ENCODE measurements around the gene STMN1.

Gene STMN1

DNA sequence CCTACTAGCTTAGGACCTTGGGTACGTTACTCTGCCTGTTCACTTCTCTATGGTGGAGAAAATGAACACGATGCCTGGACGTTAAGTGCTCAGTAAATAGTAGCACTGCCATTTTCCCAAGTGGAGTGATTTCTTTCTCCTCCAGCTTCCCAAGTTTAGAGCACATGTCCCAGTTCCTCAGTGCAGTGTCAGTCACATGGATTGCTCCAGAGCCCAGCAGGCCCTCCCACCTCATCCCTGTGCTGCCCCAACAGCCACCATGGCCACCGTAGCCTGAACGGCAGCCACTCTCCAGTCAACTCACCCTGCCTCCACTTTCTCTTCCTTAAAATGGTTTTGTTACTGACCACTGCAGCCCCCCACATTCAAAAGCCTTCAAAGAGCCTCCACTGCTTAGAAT is 8.5 kb downstream of the STMN1 start:
- FAIRE-seq (no peak), DNase-seq (ENCODE audit: extremely low spot score, insufficient read length, low read depth) (no peak)

DNA sequence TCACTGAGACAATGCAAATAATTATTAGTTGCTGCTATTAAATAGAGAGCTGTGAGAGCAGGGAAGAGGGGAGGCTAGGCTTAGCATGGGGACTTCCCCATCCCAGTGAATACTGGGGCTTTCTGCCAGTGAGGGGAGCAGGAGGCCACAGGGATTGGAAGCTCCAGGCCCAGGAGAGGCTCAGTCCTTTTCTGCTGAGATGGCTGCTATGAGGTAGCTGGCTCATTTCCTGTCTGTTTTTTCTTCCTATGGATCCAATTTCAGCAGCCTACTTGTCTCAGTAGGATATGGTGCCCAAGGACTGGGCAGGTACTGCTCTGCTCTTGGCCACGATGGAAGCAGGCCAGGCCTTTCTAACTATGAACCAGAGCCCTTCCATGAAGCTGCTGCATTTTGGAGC is 10.0 kb downstream of the STMN1 start:
- DNase-seq (ENCODE audit: extremely low spot score, insufficient read length, low read depth) (no peak), FAIRE-seq (no peak)

DNA sequence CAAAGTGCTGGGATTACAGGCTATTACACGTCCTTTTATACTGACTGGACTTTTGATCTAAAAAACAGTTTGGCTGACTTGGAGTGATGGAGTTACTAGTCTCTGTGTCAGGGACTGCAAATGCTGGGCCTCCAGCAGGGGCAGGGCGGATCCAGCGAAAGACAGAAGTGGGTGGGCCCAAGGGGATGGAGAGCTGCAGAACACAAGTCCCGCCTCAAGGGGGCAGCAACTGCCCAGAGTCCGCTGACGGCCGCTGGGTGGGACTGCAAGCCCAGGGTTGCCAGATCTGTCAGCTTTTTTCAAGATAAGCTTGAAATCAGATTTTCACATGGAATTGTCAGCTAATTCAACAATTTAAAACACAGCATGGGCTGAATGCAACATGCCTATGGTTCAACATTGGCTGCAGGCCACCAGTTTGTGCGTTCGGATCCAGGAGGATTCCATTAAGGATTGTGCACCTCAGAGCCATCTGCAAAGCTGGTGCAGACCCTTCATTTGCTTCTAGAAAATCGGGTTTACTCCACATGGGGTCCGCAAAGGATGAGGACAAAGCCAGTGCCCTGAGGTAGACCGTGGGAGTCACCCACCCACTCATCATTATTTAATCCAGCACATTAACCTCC is 10.7 kb downstream of the STMN1 start:
- FAIRE-seq (peak; percentile 90), DNase-seq (ENCODE audit: extremely low spot score, insufficient read length, low read depth) (peak; percentile 95)

DNA sequence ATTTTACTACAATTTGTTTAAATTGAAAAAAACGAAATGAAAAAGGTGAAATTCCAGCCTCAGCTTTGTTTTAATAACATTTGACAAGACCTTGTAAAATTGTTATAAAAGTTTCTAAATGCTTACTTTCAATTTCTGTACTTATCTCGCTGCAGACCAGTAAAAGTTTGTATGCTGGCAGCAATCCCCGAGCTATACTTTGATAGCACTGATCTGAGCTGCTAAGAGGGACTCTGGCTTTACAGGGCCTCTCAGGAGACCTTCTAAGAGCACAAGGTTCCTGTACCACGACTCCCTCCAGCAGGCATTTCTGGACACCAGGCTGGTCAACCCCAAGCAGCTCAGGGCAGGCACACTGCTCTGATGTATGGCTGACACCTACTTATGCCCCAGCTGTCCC is 13.1 kb downstream of the STMN1 start:
- FAIRE-seq (no peak), DNase-seq (ENCODE audit: extremely low spot score, insufficient read length, low read depth) (no peak)

DNA sequence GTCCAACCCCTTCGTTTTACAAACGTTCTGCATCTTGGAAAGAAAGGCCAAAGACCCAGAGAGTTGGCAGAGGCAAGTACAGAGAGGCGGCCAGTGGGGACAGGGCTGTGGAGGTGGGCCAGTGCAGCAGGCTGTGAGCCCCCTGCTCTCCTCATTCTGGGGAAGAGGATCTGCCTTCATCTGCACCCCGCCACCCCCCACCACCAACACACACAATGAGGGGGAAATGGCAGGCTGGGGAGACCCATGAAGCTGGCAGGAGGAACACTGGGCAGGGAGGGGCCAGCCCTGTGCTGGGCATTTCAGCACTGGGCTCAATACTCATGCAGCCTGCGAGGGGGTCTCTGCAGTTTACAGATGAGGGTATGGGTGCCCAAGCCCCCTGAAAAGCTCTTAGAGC is 14.6 kb downstream of the STMN1 start:
- no peak for FAIRE-seq

DNA sequence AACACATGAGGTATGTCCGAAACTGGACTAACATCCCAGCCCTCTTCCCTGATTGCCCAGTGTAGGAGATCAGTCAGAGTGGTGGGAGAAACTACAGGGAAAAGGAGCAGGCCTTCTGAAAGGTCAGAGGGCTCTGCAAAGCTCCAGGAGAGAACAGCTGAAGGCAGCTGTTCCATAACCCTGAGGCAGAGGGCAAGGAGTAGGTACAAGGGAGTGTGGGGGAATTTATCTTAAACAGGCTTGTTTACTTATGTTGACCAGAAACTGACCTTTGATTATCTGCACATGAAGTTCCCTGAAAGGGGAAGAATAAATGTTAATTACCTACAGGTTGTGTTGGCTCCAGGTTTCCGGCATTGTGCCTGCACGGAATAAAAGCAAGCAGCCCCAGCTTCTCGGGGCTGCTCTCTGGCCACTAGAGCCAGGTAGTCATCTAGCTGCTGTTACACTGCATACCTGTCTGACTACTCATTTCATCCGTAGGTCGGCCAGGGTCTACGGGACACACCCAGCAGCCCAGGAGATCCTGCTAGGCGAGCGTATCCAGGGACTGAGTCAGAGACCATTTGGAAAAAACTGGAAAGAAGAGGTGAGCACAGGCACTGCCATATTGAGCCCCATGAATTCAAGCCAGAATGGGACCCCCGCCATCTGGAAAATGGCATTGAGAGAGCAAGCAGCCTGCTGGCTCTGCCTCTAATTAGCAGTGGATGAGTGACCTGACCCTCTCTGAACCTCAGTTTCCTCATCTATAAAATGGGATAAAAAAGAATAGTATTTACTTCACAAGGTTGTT is 15.8 kb downstream of the STMN1 start:
- FAIRE-seq, result no peak
- no peak for DNase-seq (ENCODE audit: extremely low spot score, insufficient read length, low read depth)

More for the DNA sequence above, 14.6 kb downstream of the STMN1 start:
- DNase-seq (ENCODE audit: extremely low spot score, insufficient read length, low read depth), result no peak

DNA sequence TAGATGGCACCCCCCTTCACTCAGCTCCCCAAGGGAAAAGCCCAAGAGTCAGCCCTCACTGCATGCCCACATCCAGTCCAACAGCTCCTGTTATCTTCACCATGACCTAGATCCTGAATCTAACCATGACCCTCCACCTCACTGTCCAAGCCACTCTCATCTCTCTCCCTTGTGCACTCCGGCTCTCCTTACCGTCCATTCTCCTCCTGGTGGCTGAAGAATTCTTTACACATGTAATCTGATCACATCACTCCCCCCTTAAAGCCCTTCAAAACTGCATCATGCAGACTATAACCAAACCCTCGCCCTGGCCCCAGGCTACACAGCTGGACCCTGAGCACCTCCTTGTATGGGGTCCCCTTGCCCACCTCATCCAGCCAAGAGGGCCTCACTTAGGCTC is 16.7 kb downstream of the STMN1 start:
- DNase-seq (ENCODE audit: extremely low spot score, insufficient read length, low read depth) (no peak), FAIRE-seq (no peak)

DNA sequence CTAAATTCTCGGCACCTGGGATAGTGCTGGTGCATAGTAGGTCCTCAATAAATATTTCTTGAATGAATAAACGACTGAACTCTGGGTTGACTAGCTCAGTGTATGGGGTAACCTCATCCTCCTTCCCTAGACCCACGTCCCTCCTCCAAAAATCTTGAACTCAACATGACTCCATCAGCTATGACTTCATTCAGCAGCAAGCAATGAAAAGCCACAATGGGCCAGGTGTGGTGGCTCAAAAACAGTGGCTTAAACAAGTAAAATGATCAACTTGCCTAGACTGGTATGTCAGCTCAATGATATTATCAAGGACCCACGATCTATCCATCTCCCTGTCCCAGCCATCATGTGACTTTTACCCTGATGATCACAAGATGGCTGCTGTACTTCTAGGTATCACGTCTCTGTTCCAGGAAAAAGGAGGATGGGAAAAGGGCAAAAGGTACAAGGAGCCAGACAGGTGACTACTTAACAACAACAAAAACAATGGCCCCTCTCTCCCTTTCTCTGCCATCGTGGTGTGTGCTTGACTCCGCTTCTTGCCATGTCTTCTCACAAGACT is 17.7 kb downstream of the STMN1 start:
- FAIRE-seq, result no peak
- DNase-seq (ENCODE audit: extremely low spot score, insufficient read length, low read depth), result no peak

DNA sequence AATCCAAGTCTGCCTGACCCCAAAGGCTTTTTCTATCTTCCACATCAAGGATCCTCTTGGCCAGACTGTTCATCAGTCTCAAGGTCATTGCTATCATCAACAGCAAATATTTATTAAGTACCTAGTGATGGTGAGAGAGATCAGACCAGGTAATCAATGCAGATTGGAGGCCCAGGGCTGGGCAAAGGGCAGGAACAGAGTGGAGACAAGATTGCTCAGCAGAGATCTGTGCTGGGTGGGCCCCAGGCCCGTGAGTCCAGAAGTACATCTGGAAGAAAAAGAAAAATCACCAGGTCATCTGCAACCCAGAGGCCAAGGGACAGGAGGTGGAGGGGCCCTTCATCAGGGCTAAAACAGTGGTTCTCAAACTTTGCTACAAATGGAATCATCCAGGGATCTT is 20.6 kb downstream of the STMN1 start:
- no peak for DNase-seq (ENCODE audit: extremely low spot score, insufficient read length, low read depth)

DNA sequence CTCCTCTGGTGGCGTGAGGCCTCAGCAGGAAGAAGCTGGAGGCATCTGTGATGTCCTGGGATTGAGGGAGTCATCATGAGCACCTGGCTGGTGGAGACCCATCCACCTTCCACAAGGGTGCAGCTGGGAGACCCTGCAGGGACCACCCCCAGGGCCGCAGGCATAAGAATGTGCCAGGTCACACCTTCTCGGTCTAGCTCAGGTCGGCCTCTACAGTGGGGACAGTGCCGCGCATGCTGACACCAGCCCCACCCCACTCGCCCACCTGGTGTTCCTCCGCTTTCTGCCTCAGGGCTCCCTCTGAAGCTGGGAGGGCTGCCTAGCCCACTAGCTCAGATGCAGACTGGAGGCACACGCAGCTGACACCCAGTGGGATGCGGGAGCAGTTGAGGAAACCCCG is 25.0 kb downstream of the STMN1 start:
- DNase-seq (ENCODE audit: extremely low spot score, insufficient read length, low read depth) (no peak), FAIRE-seq (no peak)

More for the DNA sequence above, 20.6 kb downstream of the STMN1 start:
- no peak for FAIRE-seq

DNA sequence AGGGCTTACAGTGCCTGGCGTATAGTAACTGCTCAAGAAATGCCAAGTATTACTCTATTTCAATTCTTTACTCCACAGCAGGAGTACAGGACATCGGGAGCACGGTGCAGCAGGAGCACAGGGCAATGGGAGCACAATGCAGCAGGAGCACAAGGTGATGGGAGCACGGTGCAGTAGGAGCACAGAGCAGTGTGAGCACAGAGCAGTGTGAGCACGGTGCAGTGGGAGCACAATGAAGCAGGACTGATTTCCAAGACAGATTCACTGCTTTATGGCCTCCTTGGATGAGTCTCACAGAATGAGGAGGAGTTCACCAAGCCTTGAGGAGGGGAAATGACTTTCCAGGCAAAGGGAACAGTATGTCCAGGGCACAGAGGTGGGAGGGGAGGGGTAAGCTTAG is 25.7 kb downstream of the STMN1 start:
- DNase-seq (ENCODE audit: extremely low spot score, insufficient read length, low read depth), result no peak
- FAIRE-seq, result no peak

DNA sequence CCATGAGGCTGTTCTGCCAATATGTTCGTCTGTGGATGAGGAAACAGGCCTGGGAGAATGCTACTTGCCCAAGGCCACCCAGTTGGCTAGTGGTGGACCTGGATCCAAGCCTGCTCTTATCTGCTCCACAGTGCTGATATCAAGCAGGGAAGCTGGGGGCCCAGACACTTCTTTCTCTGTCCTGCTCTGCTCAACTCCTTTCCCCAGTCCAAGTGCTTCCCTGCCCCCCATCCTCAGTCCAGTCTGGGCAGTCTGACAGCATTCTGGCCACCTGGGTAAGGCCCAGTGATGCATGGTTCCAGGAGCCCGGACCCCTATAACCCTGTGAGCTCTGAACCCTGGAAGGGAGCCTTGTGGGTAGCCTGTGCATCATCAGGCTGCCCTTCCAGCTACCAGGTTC is 26.5 kb downstream of the STMN1 start:
- no peak for FAIRE-seq

DNA sequence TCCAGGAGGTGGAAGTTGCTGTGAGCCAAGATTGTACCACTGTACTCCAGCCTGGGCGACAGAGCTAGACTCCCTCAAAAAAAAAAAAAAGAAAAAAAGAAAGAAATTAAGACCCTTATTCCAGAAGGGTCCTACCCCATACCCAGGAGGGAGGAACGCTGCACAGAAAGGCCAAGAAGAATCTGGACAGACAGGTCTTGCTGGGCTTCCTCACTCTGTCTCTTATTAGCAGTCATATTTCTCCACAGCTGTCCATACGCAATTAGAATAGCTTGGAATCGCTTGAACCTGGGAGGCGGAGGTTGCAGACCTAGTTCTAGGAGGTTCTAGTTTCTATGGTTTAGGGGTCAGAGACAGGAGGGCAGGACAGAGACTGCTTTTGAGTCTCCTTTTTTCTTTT is 27.5 kb downstream of the STMN1 start:
- DNase-seq (ENCODE audit: extremely low spot score, insufficient read length, low read depth) (no peak), FAIRE-seq (no peak)

More for the DNA sequence above, 26.5 kb downstream of the STMN1 start:
- no peak for DNase-seq (ENCODE audit: extremely low spot score, insufficient read length, low read depth)

DNA sequence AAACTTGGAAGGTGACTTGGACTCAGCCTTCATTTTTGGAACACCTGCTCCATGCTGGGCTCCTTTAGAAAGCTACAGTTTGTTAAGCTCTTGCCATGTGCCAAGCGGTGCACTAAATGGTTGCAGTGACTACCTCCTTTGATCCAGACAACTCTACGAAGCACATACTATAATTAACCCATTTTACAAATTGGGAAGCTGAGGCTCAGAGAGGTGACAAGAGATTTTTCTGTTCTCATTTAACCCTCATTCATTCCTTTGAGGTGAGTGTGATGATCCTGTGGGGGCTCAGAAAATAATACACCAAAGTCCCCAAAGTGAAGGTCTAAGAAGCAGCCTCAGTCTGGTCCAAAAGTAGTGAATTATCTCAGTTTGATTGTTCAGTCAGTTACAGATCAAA is 29.1 kb downstream of the STMN1 start:
- no peak for DNase-seq (ENCODE audit: extremely low spot score, insufficient read length, low read depth)
- no peak for FAIRE-seq

DNA sequence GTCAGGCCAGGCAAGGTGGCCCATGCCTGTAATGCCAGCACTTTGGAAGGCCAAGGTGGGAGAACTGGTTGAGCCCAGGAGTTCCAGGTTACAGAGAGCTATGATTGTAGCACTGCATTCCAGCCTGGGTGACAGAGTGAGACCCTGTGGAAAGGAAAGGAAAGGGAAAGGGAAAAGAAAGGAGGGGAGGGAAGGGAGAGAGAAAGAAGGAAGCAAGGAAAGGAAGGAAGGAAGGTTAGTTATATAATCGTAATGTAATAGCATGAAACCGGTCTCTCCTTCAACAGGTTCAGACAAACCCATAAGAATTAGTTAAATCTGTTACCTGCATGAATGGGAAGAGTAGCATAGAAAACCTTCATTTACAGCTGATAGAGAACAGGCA is 29.5 kb downstream of the STMN1 start:
- DNase-seq (ENCODE audit: extremely low spot score, insufficient read length, low read depth) (no peak), FAIRE-seq (no peak)

DNA sequence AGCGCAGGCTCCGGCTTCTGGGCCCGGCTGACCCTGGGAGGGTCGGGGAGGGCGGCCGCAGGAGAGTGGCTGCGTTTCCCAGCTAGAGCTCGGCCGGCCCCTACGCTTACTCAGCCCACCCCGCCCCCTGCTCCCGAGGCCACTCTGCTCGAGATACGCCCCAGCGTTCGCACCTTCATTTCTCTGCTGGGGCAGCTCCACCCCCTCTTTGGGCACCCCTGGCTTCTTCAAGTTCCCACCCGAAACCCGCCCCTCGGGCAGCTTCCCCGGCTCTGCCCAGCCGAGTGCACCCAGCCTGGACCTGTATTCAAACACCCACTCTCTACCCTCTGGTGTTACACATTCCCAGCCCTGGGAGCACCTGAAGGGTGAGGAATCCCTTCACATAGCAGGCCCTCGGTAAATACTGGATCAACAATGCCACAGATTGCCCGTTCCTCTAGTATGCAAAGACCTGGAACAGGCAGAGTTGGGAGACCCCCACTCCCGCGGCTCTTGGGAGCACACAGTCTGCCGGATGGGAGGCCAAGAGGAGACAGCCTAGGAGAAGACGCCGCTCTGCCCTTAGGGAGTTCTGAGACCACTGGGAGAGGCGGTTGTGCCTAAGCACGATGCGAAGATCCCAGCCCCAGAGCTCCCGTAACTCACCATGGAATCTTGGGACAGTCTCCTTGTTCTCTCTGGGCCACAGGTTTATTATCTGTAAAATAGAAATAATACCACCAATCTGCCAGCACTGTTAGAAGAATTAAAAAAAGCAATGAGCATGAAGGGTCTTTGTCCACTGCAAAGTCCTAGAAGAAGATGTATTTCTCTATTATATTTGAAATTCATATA is 30.1 kb downstream of the STMN1 start:
- no peak for FAIRE-seq
- DNase-seq (ENCODE audit: extremely low spot score, insufficient read length, low read depth), result no peak

DNA sequence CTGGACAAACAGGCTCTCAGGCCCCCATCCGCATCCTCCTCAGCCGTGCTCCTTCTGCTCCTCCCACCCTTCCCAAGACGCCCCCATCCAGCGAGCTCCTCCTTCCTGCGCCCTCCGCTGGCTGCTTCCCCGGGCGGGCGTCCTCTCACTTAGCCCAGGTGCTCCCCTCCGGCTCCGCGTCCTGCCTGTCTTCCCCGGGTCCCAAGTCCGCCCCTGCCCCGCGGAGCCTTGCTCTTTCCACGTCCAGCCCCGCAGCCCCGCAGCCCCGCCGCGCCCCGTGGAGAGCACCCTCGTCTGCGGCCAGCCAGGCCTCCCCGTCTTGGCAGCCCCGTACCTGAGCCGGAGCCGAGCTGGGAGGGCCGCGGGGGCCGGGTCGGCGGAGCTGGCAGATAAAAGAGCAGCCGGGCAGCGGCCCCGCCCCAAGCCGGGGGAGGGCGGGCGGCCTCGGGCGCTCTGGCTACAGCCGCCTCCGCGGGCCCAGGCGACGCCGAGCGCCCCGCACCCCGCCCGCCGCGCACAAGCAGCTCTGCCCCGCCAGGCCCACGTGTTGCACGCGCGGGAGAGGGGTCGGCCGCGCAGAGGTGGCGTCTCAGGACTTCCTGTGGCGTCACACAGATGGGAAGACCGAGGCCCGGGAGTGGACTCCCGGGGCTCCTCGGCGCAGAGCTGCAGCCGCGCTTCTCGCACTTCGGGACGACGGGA is 30.9 kb downstream of the STMN1 start, which contains the start of gene PAQR7:
Gene PAQR7 (minus strand): TSS at position 555 of the 702 bp plus-strand sequence. CDS start 11,869 bp downstream, outside the sequence.
- DNase-seq (ENCODE audit: extremely low spot score, insufficient read length, low read depth), result peak; percentile 54
- FAIRE-seq, result no peak

DNA sequence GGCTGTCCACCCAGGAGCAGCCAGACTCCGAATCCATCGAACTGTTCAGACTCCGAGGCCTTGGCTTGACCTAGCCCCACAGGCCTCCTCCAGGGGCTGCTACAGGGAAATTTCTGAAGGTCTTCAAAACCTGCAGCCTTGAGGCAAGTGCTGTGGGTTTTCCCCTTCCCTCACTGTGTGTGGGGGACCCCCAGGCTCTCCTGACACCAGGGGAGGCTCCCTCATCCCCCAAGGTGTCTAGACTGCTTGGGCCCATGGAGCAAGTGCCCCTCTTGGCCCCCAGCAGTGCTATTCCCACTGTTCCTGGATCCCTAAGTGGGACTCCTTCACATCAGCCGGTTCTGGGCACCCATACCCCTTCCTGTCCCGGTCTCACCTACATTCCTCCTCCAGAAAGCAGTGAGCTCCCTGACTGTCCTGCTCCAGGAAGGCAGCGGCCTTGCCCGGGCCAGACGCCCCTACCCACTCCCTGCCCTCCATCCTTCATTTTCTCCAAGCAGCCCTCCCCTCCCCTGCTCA is 31.5 kb downstream of the STMN1 start:
- no peak for FAIRE-seq

DNA sequence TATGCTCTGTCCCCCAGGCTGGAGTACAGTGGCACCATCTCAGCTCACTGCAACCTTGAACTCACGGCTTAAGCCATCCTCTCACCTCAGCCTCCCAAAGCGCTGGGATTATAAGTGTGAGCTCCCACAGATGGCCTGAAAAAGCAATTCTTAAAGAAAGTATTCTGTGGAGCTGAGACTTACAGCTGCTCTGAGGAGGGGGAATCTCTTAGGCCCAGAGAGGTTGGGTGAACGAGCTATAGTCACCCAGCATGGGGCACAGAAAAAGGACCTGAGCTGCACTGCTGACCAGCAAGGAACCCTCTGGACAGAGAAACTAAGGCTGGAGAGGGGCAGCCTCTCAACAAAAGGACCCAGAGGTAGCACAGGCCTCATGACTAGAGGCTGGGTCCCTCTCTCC is 32.0 kb downstream of the STMN1 start:
- DNase-seq (ENCODE audit: extremely low spot score, insufficient read length, low read depth) (no peak), FAIRE-seq (no peak)

More for the DNA sequence above, 31.5 kb downstream of the STMN1 start:
- DNase-seq (ENCODE audit: extremely low spot score, insufficient read length, low read depth), result no peak

DNA sequence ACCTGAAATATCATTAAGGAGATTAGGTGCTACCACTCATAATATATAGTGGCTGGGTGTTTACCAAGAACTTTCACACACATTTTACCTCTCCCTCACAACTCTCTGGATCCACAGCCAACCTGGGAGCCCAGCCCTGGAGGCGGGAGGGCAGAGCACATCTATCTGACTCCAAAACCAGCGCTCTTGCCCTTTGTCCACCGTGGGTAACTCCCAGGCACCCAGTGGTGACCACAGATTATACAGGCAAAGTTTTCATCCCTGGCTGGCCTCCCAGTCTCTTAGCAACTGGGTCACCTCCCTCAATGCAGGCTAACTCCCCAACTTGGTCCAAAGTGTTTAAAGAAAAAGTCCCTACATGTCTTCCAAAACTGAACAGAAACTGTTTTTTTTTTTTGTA is 33.1 kb downstream of the STMN1 start:
- FAIRE-seq (no peak), DNase-seq (ENCODE audit: extremely low spot score, insufficient read length, low read depth) (no peak)

All from GM18507 (cell line).